Measurements from ENCODE around the gene SEZ6L.

The SEZ6L gene

GRCh38 chr22:26169315-26170111, at the start of gene SEZ6L:
Gene SEZ6L, plus strand, starts transcription at chr22:26169462. Its CDS starts 208 bp downstream, at chr22:26169670.
- no peak within 1 kb of the TSS for H3K4me3 ChIP-seq

GRCh38 chr22:26122920-26123468, 46.3 kb upstream of the SEZ6L start:
- H3K9ac ChIP-seq (ENCODE audit: insufficient read length) = no peak overlapping the region
- DNase-seq (ENCODE audit: low read depth, low spot score) = no peak
- TF ChIP-seq POLR2AphosphoS5 (IDR thresholded peaks at IDR 0.05; ENCODE audit: borderline replicate concordance, low read depth, low read length) (no peak), EZH2 (IDR thresholded peaks at IDR 0.05) (no peak), FOXP2 (optimal IDR thresholded peaks at IDR 0.05; ENCODE audit: control extremely low read depth, extremely low read length, insufficient read depth) (no peak)
- no peaks in the 10 kb centered on the region for H3K36me3 ChIP-seq (ENCODE audit: insufficient read depth, low read length)
- no peaks in the 10 kb centered on the region for H3K9me3 ChIP-seq (ENCODE audit: low read depth, low read length)
- H3K4me3 ChIP-seq = no peak overlapping the region
- no peak overlapping the region for H3K27ac ChIP-seq

More at GRCh38 chr22:26169315-26170111, at the start of gene SEZ6L:
- H3K36me3 ChIP-seq (ENCODE audit: insufficient read depth, low read length) = no peaks in the 10 kb centered on the region
- H3K9me3 ChIP-seq (ENCODE audit: low read depth, low read length) = no peaks in the 10 kb centered on the region
- no peak for TF ChIP-seq FOXP2 (optimal IDR thresholded peaks at IDR 0.05; ENCODE audit: control extremely low read depth, extremely low read length, insufficient read depth)
- TF ChIP-seq EZH2 (IDR thresholded peaks at IDR 0.05) = no peak
- TF ChIP-seq POLR2AphosphoS5 (IDR thresholded peaks at IDR 0.05; ENCODE audit: borderline replicate concordance, low read depth, low read length) = no peak
- H3K27ac ChIP-seq = no peak within 1 kb of the TSS
- no peak for DNase-seq (ENCODE audit: low read depth, low spot score)
- H3K9ac ChIP-seq (ENCODE audit: insufficient read length) = no peak within 1 kb of the TSS

DNA sequence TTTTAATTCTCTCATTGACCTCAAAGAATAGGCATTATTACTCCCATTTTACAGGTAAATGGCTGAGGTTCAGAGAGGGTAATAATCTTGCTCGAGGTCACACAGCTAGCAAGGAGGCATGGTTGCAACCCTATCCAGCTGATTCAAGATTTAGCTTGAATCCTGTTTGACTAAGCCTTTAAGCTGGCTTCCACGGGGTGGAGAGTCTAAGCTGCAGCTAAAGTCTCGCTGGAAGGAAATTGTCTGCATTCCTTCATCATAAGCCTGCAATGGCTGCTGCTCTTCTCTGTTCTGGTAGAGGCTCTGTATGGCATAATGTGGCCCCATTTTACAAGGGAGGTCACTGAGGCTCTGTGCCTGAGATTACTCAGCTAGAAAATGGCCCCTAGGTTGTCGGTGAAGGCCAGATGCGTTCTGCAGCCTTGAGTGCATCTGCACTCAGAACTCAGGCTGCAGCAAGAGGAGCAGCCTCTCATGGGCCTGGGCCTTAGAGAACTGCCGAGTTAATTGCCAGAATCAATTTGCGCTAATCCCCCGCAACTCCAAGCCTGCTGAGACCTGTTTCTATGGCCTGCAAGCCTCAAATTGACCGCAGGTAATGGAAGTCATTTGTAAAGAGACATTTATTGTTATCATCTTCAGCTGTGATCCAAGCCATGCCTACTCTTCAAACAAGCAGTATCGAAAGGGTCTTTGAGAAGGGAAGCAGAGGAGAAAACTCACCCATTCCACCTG, 44.1 kb upstream of the SEZ6L start:
- no peak overlapping the region for H3K9ac ChIP-seq (ENCODE audit: insufficient read length)
- no peaks in the 10 kb centered on the region for H3K9me3 ChIP-seq (ENCODE audit: low read depth, low read length)
- H3K27ac ChIP-seq = no peak overlapping the region
- no peaks in the 10 kb centered on the region for H3K36me3 ChIP-seq (ENCODE audit: insufficient read depth, low read length)
- no peak for TF ChIP-seq EZH2 (IDR thresholded peaks at IDR 0.05)
- H3K4me3 ChIP-seq = no peak overlapping the region
- no peak for DNase-seq (ENCODE audit: low read depth, low spot score)

DNA sequence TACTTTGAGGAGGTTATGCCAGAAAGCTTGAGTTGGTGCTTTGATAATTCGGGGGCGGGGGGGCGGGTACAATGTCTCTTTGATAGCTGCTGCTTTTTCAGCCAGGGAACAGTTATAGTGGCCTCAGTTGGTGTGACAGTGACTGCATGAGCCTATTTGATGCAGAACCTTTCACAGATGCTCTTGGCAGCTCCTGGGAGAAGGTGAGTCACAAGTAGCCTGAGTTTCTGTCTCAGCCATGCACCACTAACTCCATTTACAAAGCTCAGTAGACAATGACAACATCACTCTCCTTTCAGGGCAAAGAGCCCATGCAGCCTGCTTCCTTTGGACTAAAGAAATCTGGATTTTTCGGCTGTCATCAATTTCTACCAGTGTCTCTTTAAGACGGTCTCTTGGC, 42.1 kb upstream of the SEZ6L start:
- H3K9me3 ChIP-seq (ENCODE audit: low read depth, low read length) = no peaks in the 10 kb centered on the region
- TF ChIP-seq FOXP2 (optimal IDR thresholded peaks at IDR 0.05; ENCODE audit: control extremely low read depth, extremely low read length, insufficient read depth) = no peak
- TF ChIP-seq EZH2 (IDR thresholded peaks at IDR 0.05) = no peak
- TF ChIP-seq POLR2AphosphoS5 (IDR thresholded peaks at IDR 0.05; ENCODE audit: borderline replicate concordance, low read depth, low read length) = no peak
- no peak for DNase-seq (ENCODE audit: low read depth, low spot score)
- H3K36me3 ChIP-seq (ENCODE audit: insufficient read depth, low read length) = no peaks in the 10 kb centered on the region
- no peak overlapping the region for H3K27ac ChIP-seq
- no peak overlapping the region for H3K9ac ChIP-seq (ENCODE audit: insufficient read length)
- H3K4me3 ChIP-seq = no peak overlapping the region

DNA sequence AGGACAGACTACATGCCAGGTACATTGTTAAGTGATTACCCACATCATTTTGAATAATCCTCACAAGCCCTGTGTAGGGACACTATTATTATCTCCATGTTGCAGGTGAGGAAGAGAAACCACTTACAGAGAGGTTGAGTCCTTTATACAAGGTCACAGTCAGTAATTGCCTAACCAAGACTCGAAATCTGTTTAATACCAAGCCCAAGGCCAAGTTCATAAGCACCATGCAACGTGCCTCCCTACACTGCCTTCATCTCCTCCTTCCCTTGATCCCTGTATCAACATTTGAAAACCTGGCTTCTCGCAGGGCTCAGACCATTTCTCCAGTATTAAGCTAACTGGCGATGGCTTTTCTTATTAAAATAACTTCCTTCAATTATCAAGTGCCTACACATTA, 41.7 kb upstream of the SEZ6L start:
- DNase-seq (ENCODE audit: low read depth, low spot score) = no peak
- TF ChIP-seq POLR2AphosphoS5 (IDR thresholded peaks at IDR 0.05; ENCODE audit: borderline replicate concordance, low read depth, low read length) (no peak), FOXP2 (optimal IDR thresholded peaks at IDR 0.05; ENCODE audit: control extremely low read depth, extremely low read length, insufficient read depth) (no peak), EZH2 (IDR thresholded peaks at IDR 0.05) (no peak)
- H3K4me3 ChIP-seq = no peak overlapping the region
- H3K9ac ChIP-seq (ENCODE audit: insufficient read length) = no peak overlapping the region
- no peaks in the 10 kb centered on the region for H3K9me3 ChIP-seq (ENCODE audit: low read depth, low read length)
- H3K36me3 ChIP-seq (ENCODE audit: insufficient read depth, low read length) = no peaks in the 10 kb centered on the region
- no peak overlapping the region for H3K27ac ChIP-seq

- TF ChIP-seq POLR2AphosphoS5 (IDR thresholded peaks at IDR 0.05; ENCODE audit: borderline replicate concordance, low read depth, low read length) (no peak), EZH2 (IDR thresholded peaks at IDR 0.05) (no peak), FOXP2 (optimal IDR thresholded peaks at IDR 0.05; ENCODE audit: control extremely low read depth, extremely low read length, insufficient read depth) (no peak)
- Histone ChIP-seq H3K9ac (ENCODE audit: insufficient read length) (no peak overlapping the region), H3K36me3 (ENCODE audit: insufficient read depth, low read length) (no peaks in the 10 kb centered on the region), H3K4me3 (no peak overlapping the region), H3K27ac (no peak overlapping the region), H3K9me3 (ENCODE audit: low read depth, low read length) (no peaks in the 10 kb centered on the region)
- no peak for DNase-seq (ENCODE audit: low read depth, low spot score)
These were observed 37.6 kb upstream of the SEZ6L start for GRCh38 chr22:26131589-26132154.

DNA sequence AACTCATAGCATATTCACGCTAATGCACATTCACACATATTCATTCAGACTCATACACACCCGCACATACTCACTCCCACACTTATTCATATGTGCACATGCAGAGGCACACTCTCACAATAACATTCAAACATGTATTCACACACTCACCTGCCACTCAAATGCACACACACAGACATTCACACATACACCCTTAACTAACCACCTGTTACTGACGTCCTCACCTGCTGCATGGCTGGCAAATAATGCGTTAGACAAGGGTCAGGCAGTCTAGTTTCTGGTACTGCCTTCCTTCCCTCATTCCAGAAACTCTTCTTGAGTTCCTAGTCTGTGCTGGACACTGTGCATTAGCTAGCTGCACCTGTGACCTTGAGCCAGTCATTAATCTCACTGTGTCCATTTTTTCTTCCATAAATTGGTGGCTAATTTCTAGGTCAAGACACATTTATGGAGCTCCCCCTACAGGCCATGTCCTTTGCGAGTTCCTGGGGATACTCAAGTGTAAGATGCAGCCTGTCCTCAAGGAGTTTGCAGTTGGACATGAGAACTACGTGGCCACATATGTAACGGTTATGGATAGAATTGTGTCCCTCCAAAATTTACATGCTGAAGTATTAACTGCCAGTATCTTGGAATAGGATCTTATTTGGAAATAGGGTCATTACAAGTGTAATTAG, 34.5 kb upstream of the SEZ6L start:
- H3K4me3 ChIP-seq = no peak overlapping the region
- no peak overlapping the region for H3K27ac ChIP-seq
- no peak for TF ChIP-seq POLR2AphosphoS5 (IDR thresholded peaks at IDR 0.05; ENCODE audit: borderline replicate concordance, low read depth, low read length)
- no peak for TF ChIP-seq EZH2 (IDR thresholded peaks at IDR 0.05)
- TF ChIP-seq FOXP2 (optimal IDR thresholded peaks at IDR 0.05; ENCODE audit: control extremely low read depth, extremely low read length, insufficient read depth) = no peak
- no peak overlapping the region for H3K9ac ChIP-seq (ENCODE audit: insufficient read length)
- H3K36me3 ChIP-seq (ENCODE audit: insufficient read depth, low read length) = no peaks in the 10 kb centered on the region
- H3K9me3 ChIP-seq (ENCODE audit: low read depth, low read length) = no peaks in the 10 kb centered on the region
- no peak for DNase-seq (ENCODE audit: low read depth, low spot score)

DNA sequence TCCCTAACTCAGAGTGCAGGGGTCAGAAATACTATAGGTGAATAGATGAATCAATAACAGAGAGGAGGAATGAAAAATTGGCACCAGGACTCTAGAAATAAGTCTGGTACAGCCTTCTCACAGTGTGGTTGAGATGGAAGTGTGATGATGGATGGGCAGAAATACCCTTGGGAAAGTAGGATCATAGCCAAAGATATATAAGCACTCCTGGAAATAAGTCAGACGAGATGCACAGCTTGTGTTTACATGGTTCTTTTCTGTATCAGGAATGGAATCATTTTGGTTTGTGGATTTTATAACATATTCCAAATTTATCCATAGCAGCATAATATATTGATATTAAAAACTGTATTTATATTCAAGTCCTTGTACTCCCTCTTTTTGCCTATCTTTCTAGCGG, 33.5 kb upstream of the SEZ6L start:
- no peak for DNase-seq (ENCODE audit: low read depth, low spot score)
- no peak for TF ChIP-seq EZH2 (IDR thresholded peaks at IDR 0.05)
- TF ChIP-seq POLR2AphosphoS5 (IDR thresholded peaks at IDR 0.05; ENCODE audit: borderline replicate concordance, low read depth, low read length) = no peak
- no peak for TF ChIP-seq FOXP2 (optimal IDR thresholded peaks at IDR 0.05; ENCODE audit: control extremely low read depth, extremely low read length, insufficient read depth)
- H3K4me3 ChIP-seq = no peak overlapping the region
- no peak overlapping the region for H3K27ac ChIP-seq
- H3K9ac ChIP-seq (ENCODE audit: insufficient read length) = no peak overlapping the region
- H3K9me3 ChIP-seq (ENCODE audit: low read depth, low read length) = no peaks in the 10 kb centered on the region
- H3K36me3 ChIP-seq (ENCODE audit: insufficient read depth, low read length) = no peaks in the 10 kb centered on the region
